GM18498 (cell line): ENCODE measurements around the gene ANXA11.

Experiments used
- ATAC-seq: cut with Tn5 transposase; IDR thresholded peaks from one replicate; pipeline ENCODE4 v1.9.1; 2021; ENCODE audit warnings: mild to moderate bottlenecking, moderate library complexity; ENCODE audit not compliant: unreplicated experiment

Gene ANXA11

GRCh38 chr10:80188713-80189112, 16.6 kb downstream of the ANXA11 start:
- ATAC-seq, result no peak

- ATAC-seq, result peak; percentile 92
Measured at GRCh38 chr10:80187465-80188409, 17.6 kb downstream of the ANXA11 start.

- ATAC-seq, result no peak
Measured at GRCh38 chr10:80187060-80187459, 18.3 kb downstream of the ANXA11 start.

GRCh38 chr10:80186364-80187012, 18.8 kb downstream of the ANXA11 start:
- ATAC-seq, result no peak

- ATAC-seq, result no peak
Measured at GRCh38 chr10:80185578-80186299, 19.6 kb downstream of the ANXA11 start.

- no peak for ATAC-seq
Measured at GRCh38 chr10:80184291-80184690, 21.0 kb downstream of the ANXA11 start.

GRCh38 chr10:80183436-80183835, 21.9 kb downstream of the ANXA11 start:
- no peak for ATAC-seq

- ATAC-seq, result no peak
Measured at GRCh38 chr10:80182986-80183385, 22.4 kb downstream of the ANXA11 start.

GRCh38 chr10:80177781-80178636, 27.3 kb downstream of the ANXA11 start:
- no peak for ATAC-seq

GRCh38 chr10:80176526-80176925, 28.8 kb downstream of the ANXA11 start:
- ATAC-seq, result no peak

- no peak for ATAC-seq
Measured at GRCh38 chr10:80174641-80175395, 30.5 kb downstream of the ANXA11 start.

GRCh38 chr10:80173466-80173865, 31.9 kb downstream of the ANXA11 start:
- no peak for ATAC-seq

GRCh38 chr10:80172896-80173295, 32.4 kb downstream of the ANXA11 start:
- no peak for ATAC-seq

GRCh38 chr10:80171248-80171660, 34.1 kb downstream of the ANXA11 start:
- ATAC-seq, result no peak

- ATAC-seq, result no peak
Measured at GRCh38 chr10:80170641-80171040, 34.7 kb downstream of the ANXA11 start.

- no peak for ATAC-seq
Measured at GRCh38 chr10:80170026-80170425, 35.3 kb downstream of the ANXA11 start.

- ATAC-seq, result peak; percentile 59
Measured at GRCh38 chr10:80168679-80169380, 36.5 kb downstream of the ANXA11 start.

- no peak for ATAC-seq
Measured at GRCh38 chr10:80168162-80168511, 37.2 kb downstream of the ANXA11 start.

- no peak for ATAC-seq
Measured at GRCh38 chr10:80167471-80168161, 37.7 kb downstream of the ANXA11 start.
